HL-60/S4 (cell line): Measurements from ENCODE around the gene CBL.

ENCODE experiments used
- in situ Hi-C: fragments of 300-500 bp; cut with MboI; formaldehyde crosslinking; loops from 2 replicates; pipeline ENCODE4 v1.14.3; 2022; ENCODE audit warnings: low sequenced_read_pairs

CBL gene

GRCh38 chr11:119342362-119343130 lies 136.4 kb downstream of the CBL start:
- in situ Hi-C loops, result no loop called here

GRCh38 chr11:119343726-119344125 lies 137.6 kb downstream of the CBL start:
- in situ Hi-C loops, result no loop called here

DNA sequence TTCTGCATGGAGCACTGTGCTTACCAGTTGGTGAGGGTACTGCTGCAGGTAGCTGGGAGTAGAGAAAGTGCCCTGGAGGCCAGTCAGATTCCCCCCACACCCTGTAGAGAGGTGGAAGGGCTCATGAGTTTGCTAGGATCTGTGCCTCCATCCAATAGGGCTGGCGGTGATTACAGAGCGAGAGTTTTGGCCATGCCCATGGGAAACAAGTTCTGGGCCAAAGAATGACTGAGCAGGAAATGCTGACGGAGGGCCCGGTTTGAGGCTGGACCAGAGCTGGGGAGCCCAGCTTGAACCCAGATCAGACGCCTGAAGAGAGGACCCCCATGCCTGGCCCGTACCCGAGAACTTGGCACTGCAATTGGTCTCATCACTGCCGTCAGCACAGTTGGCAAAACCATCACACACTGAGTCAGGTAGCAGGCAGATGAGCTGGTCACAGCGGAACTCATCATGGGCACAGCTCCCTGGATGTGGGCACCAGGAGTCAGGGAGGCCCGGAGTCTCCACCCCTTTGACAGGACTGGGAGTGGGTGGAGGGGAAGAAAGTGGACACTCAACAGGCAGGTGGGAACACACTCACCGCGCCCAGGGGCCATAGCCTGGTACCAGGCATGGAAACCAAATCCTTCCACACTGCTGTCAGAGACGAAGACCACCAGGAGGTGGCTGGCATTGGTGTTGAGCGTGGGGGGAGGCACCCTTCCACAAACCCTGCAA lies 138.3 kb downstream of the CBL start:
- in situ Hi-C loops, result no loop called here

GRCh38 chr11:119345685-119346084 lies 139.5 kb downstream of the CBL start:
- in situ Hi-C loops, result no loop called here

DNA sequence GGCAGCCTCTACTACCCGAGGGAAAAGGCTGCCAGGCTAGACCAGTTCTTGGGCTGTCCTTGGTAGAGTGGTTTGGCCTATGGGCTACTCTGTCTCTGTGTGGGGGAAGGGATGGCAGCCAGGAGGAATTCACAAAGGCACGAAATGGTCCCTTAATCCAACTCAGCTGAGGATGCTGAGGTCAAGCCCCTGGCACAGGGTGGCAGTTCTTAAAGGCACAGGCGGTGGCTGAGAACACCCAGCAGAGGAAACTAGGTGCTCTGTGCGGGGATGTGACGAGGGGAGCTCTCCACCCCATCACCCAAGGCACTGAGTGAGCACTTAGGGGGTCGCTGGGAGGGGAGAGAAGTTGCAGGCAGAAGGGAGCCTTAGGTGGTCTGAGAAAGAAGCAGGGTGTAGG lies 140.5 kb downstream of the CBL start, which contains the start of gene MFRP:
Gene MFRP (minus strand): TSS at position 101 of the 400 bp plus-strand sequence. CDS start 192 bp downstream, outside the sequence.
- in situ Hi-C loops, result no loop called here

DNA sequence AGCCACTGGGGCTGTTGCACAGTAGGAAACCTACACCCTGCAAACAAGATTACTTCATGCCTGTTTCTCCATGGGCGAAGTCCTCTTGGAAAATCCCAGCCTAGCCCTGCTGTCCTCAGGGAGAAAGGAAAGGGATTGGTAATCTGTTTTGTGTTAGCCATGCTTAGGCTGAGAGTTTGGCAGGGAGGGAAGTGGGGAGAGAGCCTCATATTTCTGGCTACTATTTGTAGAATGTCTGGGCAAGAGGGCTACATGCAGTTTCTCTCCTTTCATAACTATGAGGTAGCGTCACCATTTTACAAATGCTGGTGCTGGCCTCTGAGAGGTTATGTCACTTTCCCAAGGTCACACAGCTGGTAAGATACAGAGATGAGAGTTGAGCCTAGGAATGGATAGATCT lies 141.1 kb downstream of the CBL start:
- in situ Hi-C loops, result no loop called here

- in situ Hi-C loops, result no loop called here
These were observed 141.9 kb downstream of the CBL start for GRCh38 chr11:119347940-119348605.

GRCh38 chr11:119350302-119350701 lies 144.2 kb downstream of the CBL start:
- in situ Hi-C loops, result no loop called here

DNA sequence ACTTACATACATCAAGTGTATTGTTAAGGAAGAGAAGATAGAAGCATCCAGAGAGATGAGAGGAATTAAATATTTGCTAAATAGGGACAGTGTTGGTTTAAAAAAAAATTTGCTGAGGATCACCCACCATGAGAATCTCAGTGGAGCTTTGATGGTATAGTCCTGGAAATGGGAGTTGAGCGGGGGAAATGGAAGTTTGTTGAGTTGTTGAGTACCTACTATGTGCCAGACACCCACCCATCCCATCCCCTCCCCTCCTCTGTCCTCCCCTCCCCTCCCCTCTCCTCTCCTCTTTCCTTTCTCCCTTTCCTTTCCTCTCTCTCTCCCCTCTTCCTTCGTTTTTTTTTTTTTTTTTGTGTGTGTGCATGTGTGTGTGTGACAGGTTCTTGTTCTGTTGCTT lies 145.1 kb downstream of the CBL start:
- in situ Hi-C loops, result no loop called here

- in situ Hi-C loops, result no loop called here
These were observed 146.7 kb downstream of the CBL start for GRCh38 chr11:119352857-119353260.

- in situ Hi-C loops, result no loop called here
These were observed 149.1 kb downstream of the CBL start for GRCh38 chr11:119355091-119355843.

- in situ Hi-C loops, result no loop called here
These were observed 150.4 kb downstream of the CBL start for GRCh38 chr11:119356349-119357031.

GRCh38 chr11:119357074-119357473 lies 150.9 kb downstream of the CBL start:
- in situ Hi-C loops, result no loop called here
